ENCODE measurements around the gene TMEM212.

- TF ChIP-seq GATA2 (IDR thresholded peaks at IDR 0.05; ENCODE audit: low read depth, low read length) (no peak), GATA3 (IDR thresholded peaks at IDR 0.05; ENCODE audit: low read depth, low read length) (no peak)
Observed at GRCh38 chr3:171880101-171880870, 37.1 kb downstream of the TMEM212 start.

Data from SH-SY5Y (cell line).